Large intestine (tissue), 3 donors: ENCODE data around the gene SLC51B. TPM values are rescaled to one million over a fixed set of nuclear protein-coding genes. Genes with fewer than 3 reads are reported as not detected.
A peak's percentile ranks its signal among the peaks of the same experiment; 100 is the strongest.
"Not testable (repeated sequence)": the region's sequence is repeated elsewhere in the genome, so short reads cannot be mapped to it uniquely, and the experiment has no call there.

Experiments used
- DNase-seq, 2 donors: peaks; one replicate each; pipeline versions ENCODE4 v3.0.0 to v3.0.0-alpha.2; 2013
- H3K27ac ChIP-seq: one replicate; pipeline ENCODE4 v1.5.1; 2013; ENCODE audit warnings: low read length
- H3K27me3 ChIP-seq: 2 replicates; pipeline ENCODE4 v1.6.1; 2013; ENCODE audit warnings: low read length; ENCODE audit not compliant: control insufficient read depth, insufficient read depth
- H3K36me3 ChIP-seq: 2 replicates; pipeline ENCODE4 v1.6.1; 2013; ENCODE audit warnings: low read length; ENCODE audit not compliant: control insufficient read depth, insufficient read depth
- H3K4me1 ChIP-seq: one replicate; pipeline ENCODE4 v1.6.1; 2013; ENCODE audit warnings: low read length; ENCODE audit not compliant: control insufficient read depth, insufficient read depth
- H3K4me3 ChIP-seq: one replicate; pipeline ENCODE4 v1.5.1; 2013; ENCODE audit warnings: low read length
- H3K9me3 ChIP-seq: one replicate; pipeline ENCODE4 v1.6.1; 2013; ENCODE audit warnings: mild to moderate bottlenecking, low read depth, low read length, moderate library complexity; ENCODE audit not compliant: control insufficient read depth
- WGBS: methylation state at CpG from one replicate; pipeline ENCODE4 v1.1.5; 2013; ENCODE audit warnings: low lambda C conversion rate; ENCODE audit not compliant: insufficient coverage; 5-methylcytosine and 5-hydroxymethylcytosine counted together
- polyA plus RNA-seq: library from polyadenylated mRNA; unstranded; fragments of 120-200 nt; gene quantifications from one replicate; pipeline ENCODE4 v1.2.1, GENCODE V29; 2013

The SLC51B gene
- polyA plus RNA-seq, 1 donor: 20.2 TPM

GRCh38 chr15:65097651-65098263 lies 52.6 kb downstream of the SLC51B start:
- Histone ChIP-seq H3K27me3 (no peaks in the 10 kb centered on the region), H3K9me3 (no peaks in the 10 kb centered on the region), H3K4me1 (peaks cover 45% of the 10 kb centered on the region), H3K27ac (no peak overlapping the region), H3K4me3 (no peak overlapping the region), H3K36me3 (peaks cover 40% of the 10 kb centered on the region)
- 100% methylated on average over 1 of the region's 7 CpGs for WGBS
- no peak for DNase-seq

- no peak for DNase-seq
- WGBS: no CpG with 5 or more reads among the region's 5 CpGs
- Histone ChIP-seq H3K4me1 (peaks cover 30% of the 10 kb centered on the region), H3K27ac (no peak overlapping the region), H3K9me3 (no peaks in the 10 kb centered on the region), H3K4me3 (no peak overlapping the region), H3K27me3 (no peaks in the 10 kb centered on the region), H3K36me3 (peaks cover 45% of the 10 kb centered on the region)
Measured at GRCh38 chr15:65099336-65099735, 54.1 kb downstream of the SLC51B start.

GRCh38 chr15:65099801-65100200 lies 54.6 kb downstream of the SLC51B start:
- not testable (repeated sequence) for DNase-seq

GRCh38 chr15:65100442-65100841 lies 55.3 kb downstream of the SLC51B start:
- H3K36me3 ChIP-seq: peaks cover 54% of the 10 kb centered on the region
- 50% methylated on average over 1 of the region's 7 CpGs for WGBS
- no peak for DNase-seq

More at GRCh38 chr15:65099801-65100200, 54.6 kb downstream of the SLC51B start:
- Histone ChIP-seq H3K36me3 (peaks cover 48% of the 10 kb centered on the region), H3K4me1 (peaks cover 26% of the 10 kb centered on the region)
- H3K27ac ChIP-seq, H3K4me3 ChIP-seq, H3K27me3 ChIP-seq, H3K9me3 ChIP-seq: not testable (repeated sequence)
- no CpG with 5 or more reads among the region's 10 CpGs for WGBS

GRCh38 chr15:65101411-65101890 lies 56.3 kb downstream of the SLC51B start:
- no CpG with 5 or more reads among the region's 9 CpGs for WGBS
- H3K27me3 ChIP-seq: no peaks in the 10 kb centered on the region
- H3K4me3 ChIP-seq: no peak overlapping the region
- peaks cover 9% of the 10 kb centered on the region for H3K4me1 ChIP-seq
- no peaks in the 10 kb centered on the region for H3K9me3 ChIP-seq
- H3K36me3 ChIP-seq: peaks cover 64% of the 10 kb centered on the region
- DNase-seq: peak; percentile 56 to 66
- no peak overlapping the region for H3K27ac ChIP-seq

More at GRCh38 chr15:65100442-65100841, 55.3 kb downstream of the SLC51B start:
- H3K27ac ChIP-seq: no peak overlapping the region
- no peak overlapping the region for H3K4me3 ChIP-seq
- no peaks in the 10 kb centered on the region for H3K27me3 ChIP-seq
- H3K4me1 ChIP-seq: peaks cover 19% of the 10 kb centered on the region
- no peaks in the 10 kb centered on the region for H3K9me3 ChIP-seq

DNA sequence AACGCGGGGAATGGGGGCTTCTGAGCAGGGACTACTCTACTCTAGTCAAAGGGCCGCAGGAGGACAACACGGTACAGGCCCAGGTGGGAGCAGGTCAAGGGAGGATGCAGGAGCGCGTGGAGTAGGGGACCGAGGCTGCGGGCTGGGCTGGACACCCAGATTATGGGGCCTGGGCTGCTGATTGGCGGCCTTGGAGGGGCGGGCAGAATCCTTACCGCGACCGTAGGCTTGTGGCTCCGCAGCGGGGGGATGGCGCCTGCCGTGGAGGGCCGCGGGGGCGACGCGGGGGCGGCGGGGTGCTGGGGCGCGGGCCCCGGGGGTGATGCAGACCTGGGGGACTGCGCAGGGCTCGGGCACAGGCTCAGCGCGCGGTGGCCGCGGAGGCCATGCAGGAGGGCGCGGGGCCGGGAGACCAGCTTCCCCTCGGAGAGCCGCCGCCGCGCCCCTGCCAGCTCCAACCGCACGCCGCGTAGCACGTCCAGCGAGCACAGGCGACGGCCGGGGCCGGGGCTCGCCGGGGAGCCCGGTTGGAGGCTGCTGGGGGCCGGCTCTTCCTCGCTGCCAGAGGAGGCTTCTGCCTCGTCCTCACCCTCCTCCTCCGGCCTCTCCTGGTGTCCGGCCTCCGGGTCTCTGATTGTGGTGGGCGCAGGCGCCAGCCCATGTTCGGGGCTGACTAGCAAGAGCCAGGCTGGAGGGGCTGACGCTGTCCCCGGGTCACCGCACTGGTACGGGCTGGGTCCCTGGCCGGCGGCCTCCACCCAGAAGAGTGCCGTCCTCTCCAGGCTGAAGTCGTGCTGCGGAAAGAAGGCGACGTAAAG lies 56.9 kb downstream of the SLC51B start:
- no peaks in the 10 kb centered on the region for H3K9me3 ChIP-seq
- DNase-seq: no peak
- no peaks in the 10 kb centered on the region for H3K27me3 ChIP-seq
- no peak overlapping the region for H3K27ac ChIP-seq
- H3K36me3 ChIP-seq: peaks cover 64% of the 10 kb centered on the region
- peaks cover 6% of the 10 kb centered on the region for H3K4me1 ChIP-seq
- no CpG with 5 or more reads among the region's 75 CpGs for WGBS
- H3K4me3 ChIP-seq: no peak overlapping the region

DNA sequence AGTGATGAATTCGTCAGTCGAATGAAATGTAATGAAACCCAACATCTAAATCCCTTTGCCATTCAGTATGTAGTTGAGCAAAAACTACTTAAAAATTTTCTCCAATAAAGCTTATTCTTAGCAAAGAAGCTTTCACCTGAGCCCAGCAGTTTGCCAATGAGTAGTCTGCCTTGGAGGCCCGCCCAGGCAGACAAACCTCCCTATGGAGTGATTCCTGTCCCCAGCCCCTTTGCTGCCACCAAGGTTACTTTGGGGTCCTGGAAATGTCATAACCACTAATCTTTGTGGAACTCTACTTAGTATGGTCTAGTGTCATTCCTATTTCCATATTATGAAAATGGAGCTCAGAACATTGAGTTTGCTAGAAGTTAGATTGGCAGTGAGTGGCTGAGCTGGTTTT lies 57.7 kb downstream of the SLC51B start:
- WGBS: 100% methylated on average over 2 of the region's 3 CpGs
- H3K4me3 ChIP-seq: no peak overlapping the region
- no peak overlapping the region for H3K27ac ChIP-seq
- H3K36me3 ChIP-seq: peaks cover 56% of the 10 kb centered on the region
- H3K4me1 ChIP-seq: peaks cover 6% of the 10 kb centered on the region
- DNase-seq: no peak
- H3K9me3 ChIP-seq: no peaks in the 10 kb centered on the region
- no peaks in the 10 kb centered on the region for H3K27me3 ChIP-seq

Other genes starting within 250 kb of the SLC51B start
- gene PIF1, start 219.7 kb upstream of the SLC51B start, polyA plus RNA-seq: 7.2 TPM
- 16.2 TPM for gene PLEKHO2, start 203.5 kb upstream of the SLC51B start, polyA plus RNA-seq
- gene ANKDD1A, start 133.5 kb upstream of the SLC51B start, polyA plus RNA-seq: 5.6 TPM
- 168 TPM for gene SPG21, start 55.5 kb upstream of the SLC51B start, polyA plus RNA-seq
- 14.4 TPM for gene MTFMT, start 15.7 kb upstream of the SLC51B start, polyA plus RNA-seq
- gene RASL12, start 22.6 kb downstream of the SLC51B start, polyA plus RNA-seq: 3.6 TPM
- gene KBTBD13, start 31.4 kb downstream of the SLC51B start, polyA plus RNA-seq: 0.04 TPM
- gene UBAP1L, start 69.8 kb downstream of the SLC51B start, polyA plus RNA-seq: 4.9 TPM
- gene PDCD7, start 88.4 kb downstream of the SLC51B start, polyA plus RNA-seq: 21.0 TPM
- gene CLPX, start 140.0 kb downstream of the SLC51B start, polyA plus RNA-seq: 50.0 TPM
- 2.8 TPM for gene CILP, start 166.1 kb downstream of the SLC51B start, polyA plus RNA-seq
- gene PARP16, start 241.5 kb downstream of the SLC51B start, polyA plus RNA-seq: 14.0 TPM